Hepatocyte (in vitro differentiated cells): ENCODE data around the gene EPHA5.

Experiments
- EZH2 ChIP-seq: fragments of 200-600 bp; sonication (generic); IDR thresholded peaks from 2 replicates; pipeline ENCODE4 v1.6.1; 2016; ENCODE audit warnings: antibody characterized with exemption, mild to moderate bottlenecking, borderline replicate concordance
- TF ChIP-seq, protein P1 (sequence below): fragments of 200-600 bp; sonication (generic); IDR thresholded peaks from 2 replicates; pipeline ENCODE4 v1.5.1; 2016; ENCODE audit warnings: antibody characterized with exemption, mild to moderate bottlenecking; ENCODE audit not compliant: poor library complexity

DNA sequence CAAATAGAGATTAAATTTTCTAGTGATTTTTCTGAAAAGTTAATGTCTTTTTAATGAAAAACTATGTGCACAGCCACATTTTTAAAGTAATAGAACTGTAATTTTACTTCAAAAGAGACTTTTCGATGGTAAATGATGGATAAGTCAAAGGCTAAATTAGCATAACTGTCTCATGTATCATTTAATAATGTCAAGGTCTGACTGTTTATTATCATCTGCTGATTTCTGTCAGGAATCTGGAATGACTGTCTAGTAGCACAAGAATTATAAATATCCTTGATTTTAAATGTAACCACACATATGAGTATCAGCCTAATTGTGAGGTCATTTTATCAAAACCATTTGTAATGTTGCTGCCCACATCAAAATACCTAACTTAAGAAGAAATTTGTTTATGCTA, 333.8 kb downstream of the EPHA5 start:
- TF ChIP-seq, protein P1, sequence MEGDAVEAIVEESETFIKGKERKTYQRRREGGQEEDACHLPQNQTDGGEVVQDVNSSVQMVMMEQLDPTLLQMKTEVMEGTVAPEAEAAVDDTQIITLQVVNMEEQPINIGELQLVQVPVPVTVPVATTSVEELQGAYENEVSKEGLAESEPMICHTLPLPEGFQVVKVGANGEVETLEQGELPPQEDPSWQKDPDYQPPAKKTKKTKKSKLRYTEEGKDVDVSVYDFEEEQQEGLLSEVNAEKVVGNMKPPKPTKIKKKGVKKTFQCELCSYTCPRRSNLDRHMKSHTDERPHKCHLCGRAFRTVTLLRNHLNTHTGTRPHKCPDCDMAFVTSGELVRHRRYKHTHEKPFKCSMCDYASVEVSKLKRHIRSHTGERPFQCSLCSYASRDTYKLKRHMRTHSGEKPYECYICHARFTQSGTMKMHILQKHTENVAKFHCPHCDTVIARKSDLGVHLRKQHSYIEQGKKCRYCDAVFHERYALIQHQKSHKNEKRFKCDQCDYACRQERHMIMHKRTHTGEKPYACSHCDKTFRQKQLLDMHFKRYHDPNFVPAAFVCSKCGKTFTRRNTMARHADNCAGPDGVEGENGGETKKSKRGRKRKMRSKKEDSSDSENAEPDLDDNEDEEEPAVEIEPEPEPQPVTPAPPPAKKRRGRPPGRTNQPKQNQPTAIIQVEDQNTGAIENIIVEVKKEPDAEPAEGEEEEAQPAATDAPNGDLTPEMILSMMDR: no peak
- no peak for TF ChIP-seq EZH2
